ENCODE results near the gene SIRT2. TPM values are rescaled to one million over a fixed set of nuclear protein-coding genes. Genes with fewer than 3 reads are reported as not detected.

SIRT2 gene
- total and polyA plus RNA-seq, 2 of the 13 experiments (the other 11 are each of a cell fraction or from before 2014, with no cell fraction given): 22.3 to 26.1 TPM

GRCh38 chr19:38831142-38831605, 68.2 kb downstream of the SIRT2 start (continued):
- TF ChIP-seq DZIP1 (CRISPR knock-in tag; IDR thresholded peaks at IDR 0.05) (0 out of 2 replicates have a peak, but pooled peaks have one; percentile 37), ZNF234 (CRISPR knock-in tag; conservative IDR thresholded peaks at IDR 0.05) (no peak), ZNF691 (CRISPR knock-in tag; IDR thresholded peaks at IDR 0.05; ENCODE audit: borderline replicate concordance, low read depth) (0 out of 2 replicates have a peak, but pooled peaks have one; percentile 15), HNF1B (CRISPR knock-in tag; IDR thresholded peaks at IDR 0.05) (peak; percentile 37; the same call in 1 of the 2 replicates), ZNF556 (CRISPR knock-in tag; IDR thresholded peaks at IDR 0.05; ENCODE audit: borderline replicate concordance) (peak; percentile 37), IKZF1 (IDR thresholded peaks at IDR 0.05) (no peak), SIN3B (IDR thresholded peaks at IDR 0.05; ENCODE audit: low read length) (no peak), ZNF766 (CRISPR knock-in tag; IDR thresholded peaks at IDR 0.05; ENCODE audit: borderline replicate concordance) (no peak), ZNF317 (CRISPR knock-in tag; IDR thresholded peaks at IDR 0.05) (0 out of 2 replicates have a peak, but pooled peaks have one; percentile 10), EZH2 (conservative IDR thresholded peaks at IDR 0.05; ENCODE audit: low read depth, low read length) (no peak), ARID3A (IDR thresholded peaks at IDR 0.05; ENCODE audit: low read depth, low read length) (no peak), ZNF558 (CRISPR knock-in tag; IDR thresholded peaks at IDR 0.05; ENCODE audit: borderline replicate concordance) (no peak), ETV6 (CRISPR knock-in tag; conservative IDR thresholded peaks at IDR 0.05) (0 out of 2 replicates have a peak, but pooled peaks have one; percentile 25), PRDM10 (CRISPR knock-in tag; IDR thresholded peaks at IDR 0.05; ENCODE audit: low read depth) (no peak)
- TF ChIP-seq, protein P1, sequence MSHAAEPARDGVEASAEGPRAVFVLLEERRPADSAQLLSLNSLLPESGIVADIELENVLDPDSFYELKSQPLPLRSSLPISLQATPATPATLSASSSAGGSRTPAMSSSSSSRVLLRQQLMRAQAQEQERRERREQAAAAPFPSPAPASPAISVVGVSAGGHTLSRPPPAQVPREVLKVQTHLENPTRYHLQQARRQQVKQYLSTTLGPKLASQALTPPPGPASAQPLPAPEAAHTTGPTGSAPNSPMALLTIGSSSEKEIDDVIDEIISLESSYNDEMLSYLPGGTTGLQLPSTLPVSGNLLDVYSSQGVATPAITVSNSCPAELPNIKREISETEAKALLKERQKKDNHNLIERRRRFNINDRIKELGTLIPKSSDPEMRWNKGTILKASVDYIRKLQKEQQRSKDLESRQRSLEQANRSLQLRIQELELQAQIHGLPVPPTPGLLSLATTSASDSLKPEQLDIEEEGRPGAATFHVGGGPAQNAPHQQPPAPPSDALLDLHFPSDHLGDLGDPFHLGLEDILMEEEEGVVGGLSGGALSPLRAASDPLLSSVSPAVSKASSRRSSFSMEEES (CRISPR knock-in tag; IDR thresholded peaks at IDR 0.05): no peak
- TF ChIP-seq, protein P2, sequence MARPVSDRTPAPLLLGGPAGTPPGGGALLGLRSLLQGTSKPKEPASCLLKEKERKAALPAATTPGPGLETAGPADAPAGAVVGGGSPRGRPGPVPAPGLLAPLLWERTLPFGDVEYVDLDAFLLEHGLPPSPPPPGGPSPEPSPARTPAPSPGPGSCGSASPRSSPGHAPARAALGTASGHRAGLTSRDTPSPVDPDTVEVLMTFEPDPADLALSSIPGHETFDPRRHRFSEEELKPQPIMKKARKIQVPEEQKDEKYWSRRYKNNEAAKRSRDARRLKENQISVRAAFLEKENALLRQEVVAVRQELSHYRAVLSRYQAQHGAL (CRISPR knock-in tag; IDR thresholded peaks at IDR 0.05; ENCODE audit: not compliant biosample characterization): no peak

Data from HepG2 (cell line).